Activated T-cell treated with anti-CD3 and anti-CD28 coated beads for 4 hours (primary cell): ENCODE data around the gene USO1.

Experiments
- DNase-seq: peaks from one replicate; pipeline ENCODE4 v3.0.0-alpha.2; 2020

The USO1 gene

GRCh38 chr4:75848171-75848760 is 123.9 kb downstream of the USO1 start:
- DNase-seq = peak; percentile 1

- DNase-seq = no peak
Measured at GRCh38 chr4:75848891-75849290, 124.5 kb downstream of the USO1 start.

GRCh38 chr4:75849461-75849860 is 125.1 kb downstream of the USO1 start:
- no peak for DNase-seq

GRCh38 chr4:75858721-75859120 is 134.3 kb downstream of the USO1 start:
- no peak for DNase-seq

- DNase-seq = no peak
Measured at GRCh38 chr4:75860606-75861005, 136.2 kb downstream of the USO1 start.
